ENCODE results near the gene MUC12.

MUC12 gene

GRCh38 chr7:100965045-100965722 is 4.2 kb upstream of the MUC12 start:
- H3K27ac ChIP-seq (replicated peaks) = no peak overlapping the region
- H3K27me3 ChIP-seq (ENCODE audit: insufficient read depth, poor library complexity, severe bottlenecking) = peaks cover 31% of the 10 kb centered on the region
- no peak overlapping the region for H3K4me3 ChIP-seq (replicated peaks; ENCODE audit: insufficient read depth, low read length)
- TF ChIP-seq SPI1 (IDR thresholded peaks at IDR 0.05; ENCODE audit: borderline replicate concordance, low read depth) (no peak), POLR2AphosphoS5 (IDR thresholded peaks at IDR 0.05; ENCODE audit: low read depth) (no peak)
- no peak for DNase-seq (ENCODE audit: low read depth in 1 of 2, low spot score in 1 of 2)

GRCh38 chr7:100965723-100966541 is 3.4 kb upstream of the MUC12 start:
- DNase-seq (ENCODE audit: low read depth in 1 of 2, low spot score in 1 of 2) = peak; percentile 43 to 68
- TF ChIP-seq, protein P1, sequence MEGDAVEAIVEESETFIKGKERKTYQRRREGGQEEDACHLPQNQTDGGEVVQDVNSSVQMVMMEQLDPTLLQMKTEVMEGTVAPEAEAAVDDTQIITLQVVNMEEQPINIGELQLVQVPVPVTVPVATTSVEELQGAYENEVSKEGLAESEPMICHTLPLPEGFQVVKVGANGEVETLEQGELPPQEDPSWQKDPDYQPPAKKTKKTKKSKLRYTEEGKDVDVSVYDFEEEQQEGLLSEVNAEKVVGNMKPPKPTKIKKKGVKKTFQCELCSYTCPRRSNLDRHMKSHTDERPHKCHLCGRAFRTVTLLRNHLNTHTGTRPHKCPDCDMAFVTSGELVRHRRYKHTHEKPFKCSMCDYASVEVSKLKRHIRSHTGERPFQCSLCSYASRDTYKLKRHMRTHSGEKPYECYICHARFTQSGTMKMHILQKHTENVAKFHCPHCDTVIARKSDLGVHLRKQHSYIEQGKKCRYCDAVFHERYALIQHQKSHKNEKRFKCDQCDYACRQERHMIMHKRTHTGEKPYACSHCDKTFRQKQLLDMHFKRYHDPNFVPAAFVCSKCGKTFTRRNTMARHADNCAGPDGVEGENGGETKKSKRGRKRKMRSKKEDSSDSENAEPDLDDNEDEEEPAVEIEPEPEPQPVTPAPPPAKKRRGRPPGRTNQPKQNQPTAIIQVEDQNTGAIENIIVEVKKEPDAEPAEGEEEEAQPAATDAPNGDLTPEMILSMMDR (IDR thresholded peaks at IDR 0.05; ENCODE audit: insufficient read depth, low read length) = peak; percentile 94
- TF ChIP-seq POLR2AphosphoS5 (IDR thresholded peaks at IDR 0.05; ENCODE audit: low read depth) (no peak), SPI1 (IDR thresholded peaks at IDR 0.05; ENCODE audit: borderline replicate concordance, low read depth) (no peak)
- peaks cover 31% of the 10 kb centered on the region for H3K27me3 ChIP-seq (ENCODE audit: insufficient read depth, poor library complexity, severe bottlenecking)
- H3K4me3 ChIP-seq (replicated peaks; ENCODE audit: insufficient read depth, low read length) = peak overlapping the region; percentile 13; the same call in 1 of the 2 replicates
- H3K27ac ChIP-seq (replicated peaks) = no peak overlapping the region

DNA sequence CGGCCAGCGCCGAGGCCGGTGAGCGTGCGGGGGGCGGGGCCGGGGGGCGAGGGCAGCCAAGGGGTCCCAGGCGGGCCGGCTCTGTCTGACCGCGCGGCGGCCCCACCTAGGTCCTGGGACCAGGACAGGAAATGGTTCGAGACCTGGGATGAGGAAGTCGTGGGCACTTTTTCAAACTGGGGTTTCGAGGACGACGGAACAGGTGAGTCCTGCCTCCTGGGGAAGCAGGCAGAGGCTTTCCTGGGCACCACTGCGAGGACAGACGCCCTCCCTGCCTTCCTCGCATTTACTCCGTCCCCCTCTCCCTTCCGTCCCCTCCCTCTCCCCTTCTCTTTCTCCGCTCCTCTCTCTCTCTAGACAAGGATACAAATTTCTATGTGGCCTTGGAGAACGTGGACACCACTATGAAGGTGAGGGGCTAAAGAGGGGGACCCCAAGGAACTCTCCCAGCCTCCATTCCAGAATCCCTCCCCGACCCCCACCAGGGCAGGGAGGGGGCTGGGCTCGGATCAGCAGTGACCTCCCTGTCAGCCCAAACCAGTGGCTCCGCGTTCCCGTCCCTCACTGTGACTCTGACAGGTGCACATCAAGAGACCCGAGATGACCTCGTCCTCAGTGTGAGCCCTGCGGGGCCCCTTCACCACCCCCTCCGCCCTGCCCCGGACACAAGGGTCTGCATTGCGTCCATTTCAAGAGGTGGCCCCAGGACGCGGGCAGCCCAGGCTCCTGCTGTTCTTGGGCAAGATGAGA is 2.6 kb upstream of the MUC12 start:
- H3K27me3 ChIP-seq (ENCODE audit: insufficient read depth, poor library complexity, severe bottlenecking) = peaks cover 32% of the 10 kb centered on the region
- peak; percentile 15 to 33 for DNase-seq (ENCODE audit: low read depth in 1 of 2, low spot score in 1 of 2)
- H3K27ac ChIP-seq (replicated peaks) = no peak overlapping the region
- no peak for TF ChIP-seq POLR2AphosphoS5 (IDR thresholded peaks at IDR 0.05; ENCODE audit: low read depth)
- TF ChIP-seq SPI1 (IDR thresholded peaks at IDR 0.05; ENCODE audit: borderline replicate concordance, low read depth) = peak; percentile 45; the same call in 1 of the 2 replicates
- no peak overlapping the region for H3K4me3 ChIP-seq (replicated peaks; ENCODE audit: insufficient read depth, low read length)

DNA sequence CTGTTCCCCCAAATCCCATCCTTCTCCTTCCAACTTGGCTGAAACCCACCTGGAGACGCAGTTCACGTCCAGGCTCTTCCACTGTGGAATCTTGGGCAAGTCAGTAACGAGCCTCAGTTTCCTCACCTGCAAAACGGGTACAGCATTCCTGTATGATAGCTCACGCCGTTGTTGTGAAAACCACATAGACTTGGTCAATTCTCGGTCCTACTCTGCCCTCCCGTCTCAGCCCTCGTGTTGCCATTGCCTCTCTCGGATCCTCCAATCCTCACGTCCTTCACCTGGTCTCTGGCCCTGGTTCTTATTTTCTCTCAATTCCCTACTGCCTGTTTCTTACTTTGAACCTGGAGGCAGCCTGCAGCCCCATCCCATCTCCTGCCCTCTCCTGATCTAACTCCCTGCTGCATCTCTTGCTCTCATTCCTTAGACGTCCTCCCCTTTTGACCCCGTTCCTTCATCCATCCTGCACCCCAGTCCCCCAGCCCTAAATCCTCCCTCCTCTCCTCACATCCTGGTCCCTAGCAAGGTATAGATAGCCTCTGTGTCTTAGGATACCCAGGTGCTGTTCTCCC is 2.0 kb upstream of the MUC12 start:
- Histone ChIP-seq H3K27me3 (ENCODE audit: insufficient read depth, poor library complexity, severe bottlenecking) (peaks cover 39% of the 10 kb centered on the region), H3K27ac (replicated peaks) (no peak overlapping the region), H3K4me3 (replicated peaks; ENCODE audit: insufficient read depth, low read length) (no peak overlapping the region)
- TF ChIP-seq, protein P1 (IDR thresholded peaks at IDR 0.05; ENCODE audit: insufficient read depth, low read length) = no peak
- TF ChIP-seq POLR2AphosphoS5 (IDR thresholded peaks at IDR 0.05; ENCODE audit: low read depth) = no peak
- TF ChIP-seq SPI1 (IDR thresholded peaks at IDR 0.05; ENCODE audit: borderline replicate concordance, low read depth) = no peak
- TF ChIP-seq, protein P2, sequence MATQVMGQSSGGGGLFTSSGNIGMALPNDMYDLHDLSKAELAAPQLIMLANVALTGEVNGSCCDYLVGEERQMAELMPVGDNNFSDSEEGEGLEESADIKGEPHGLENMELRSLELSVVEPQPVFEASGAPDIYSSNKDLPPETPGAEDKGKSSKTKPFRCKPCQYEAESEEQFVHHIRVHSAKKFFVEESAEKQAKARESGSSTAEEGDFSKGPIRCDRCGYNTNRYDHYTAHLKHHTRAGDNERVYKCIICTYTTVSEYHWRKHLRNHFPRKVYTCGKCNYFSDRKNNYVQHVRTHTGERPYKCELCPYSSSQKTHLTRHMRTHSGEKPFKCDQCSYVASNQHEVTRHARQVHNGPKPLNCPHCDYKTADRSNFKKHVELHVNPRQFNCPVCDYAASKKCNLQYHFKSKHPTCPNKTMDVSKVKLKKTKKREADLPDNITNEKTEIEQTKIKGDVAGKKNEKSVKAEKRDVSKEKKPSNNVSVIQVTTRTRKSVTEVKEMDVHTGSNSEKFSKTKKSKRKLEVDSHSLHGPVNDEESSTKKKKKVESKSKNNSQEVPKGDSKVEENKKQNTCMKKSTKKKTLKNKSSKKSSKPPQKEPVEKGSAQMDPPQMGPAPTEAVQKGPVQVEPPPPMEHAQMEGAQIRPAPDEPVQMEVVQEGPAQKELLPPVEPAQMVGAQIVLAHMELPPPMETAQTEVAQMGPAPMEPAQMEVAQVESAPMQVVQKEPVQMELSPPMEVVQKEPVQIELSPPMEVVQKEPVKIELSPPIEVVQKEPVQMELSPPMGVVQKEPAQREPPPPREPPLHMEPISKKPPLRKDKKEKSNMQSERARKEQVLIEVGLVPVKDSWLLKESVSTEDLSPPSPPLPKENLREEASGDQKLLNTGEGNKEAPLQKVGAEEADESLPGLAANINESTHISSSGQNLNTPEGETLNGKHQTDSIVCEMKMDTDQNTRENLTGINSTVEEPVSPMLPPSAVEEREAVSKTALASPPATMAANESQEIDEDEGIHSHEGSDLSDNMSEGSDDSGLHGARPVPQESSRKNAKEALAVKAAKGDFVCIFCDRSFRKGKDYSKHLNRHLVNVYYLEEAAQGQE (IDR thresholded peaks at IDR 0.05; ENCODE audit: insufficient replicate concordance, low read depth) = no peak
- no peak for TF ChIP-seq GABPA (IDR thresholded peaks at IDR 0.05; ENCODE audit: low read depth)
- DNase-seq (ENCODE audit: low read depth in 1 of 2, low spot score in 1 of 2) = no peak

DNA sequence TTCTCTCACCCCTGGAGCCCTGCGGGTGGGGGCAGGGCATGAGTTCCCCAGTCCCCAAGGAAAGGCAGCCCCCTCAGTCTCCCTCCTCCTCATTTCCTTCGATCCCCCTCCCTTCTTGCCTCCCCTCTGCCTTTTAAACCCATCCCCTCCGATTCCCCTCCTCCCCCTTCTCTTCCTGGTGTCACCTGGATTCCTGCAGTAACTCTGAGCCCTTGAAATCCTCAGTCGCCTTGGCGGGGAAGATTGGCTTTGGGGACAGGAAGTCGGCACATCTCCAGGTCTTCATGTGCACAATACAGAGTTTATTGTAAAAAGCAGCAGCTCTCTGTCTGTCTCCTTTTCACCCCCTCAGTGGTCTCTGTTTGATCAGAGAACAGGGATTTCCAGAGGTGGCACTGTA is 1.3 kb upstream of the MUC12 start:
- Histone ChIP-seq H3K27ac (replicated peaks) (no peak overlapping the region), H3K27me3 (ENCODE audit: insufficient read depth, poor library complexity, severe bottlenecking) (peaks cover 39% of the 10 kb centered on the region), H3K4me3 (replicated peaks; ENCODE audit: insufficient read depth, low read length) (no peak overlapping the region)
- no peak for DNase-seq (ENCODE audit: low read depth in 1 of 2, low spot score in 1 of 2)
- TF ChIP-seq GABPA (IDR thresholded peaks at IDR 0.05; ENCODE audit: low read depth) (no peak), SPI1 (IDR thresholded peaks at IDR 0.05; ENCODE audit: borderline replicate concordance, low read depth) (no peak), POLR2AphosphoS5 (IDR thresholded peaks at IDR 0.05; ENCODE audit: low read depth) (no peak)
- TF ChIP-seq, protein P1 (IDR thresholded peaks at IDR 0.05; ENCODE audit: insufficient read depth, low read length) = no peak
- TF ChIP-seq, protein P2 (IDR thresholded peaks at IDR 0.05; ENCODE audit: insufficient replicate concordance, low read depth) = no peak

Data from HL-60 (cell line).